Stimulated activated CD4-positive, alpha-beta T cell treated with anti-CD3 and anti-CD28 coated beads, Interleukin-4, amount 100 ng/mL, for 1 hour (primary cell): ENCODE results near the gene ZNF644.
"Not testable (repeated sequence)": the region's sequence is repeated elsewhere in the genome, so short reads cannot be mapped to it uniquely, and the experiment has no call there.

Experiments
- DNase-seq: peaks from one replicate; pipeline ENCODE4 v3.0.0-alpha.2; 2020

Gene ZNF644

GRCh38 chr1:90977522-90977921, 44.3 kb downstream of the ZNF644 start:
- DNase-seq = no peak

- no peak for DNase-seq
These were observed 47.7 kb downstream of the ZNF644 start for GRCh38 chr1:90973897-90974798.

GRCh38 chr1:90970208-90970607, 51.6 kb downstream of the ZNF644 start:
- no peak for DNase-seq

- DNase-seq = no peak
These were observed 52.6 kb downstream of the ZNF644 start for GRCh38 chr1:90969241-90969640.

- no peak for DNase-seq
These were observed 57.3 kb downstream of the ZNF644 start for GRCh38 chr1:90964444-90965035.

GRCh38 chr1:90963651-90964050, 58.2 kb downstream of the ZNF644 start:
- DNase-seq = no peak

- DNase-seq = no peak
These were observed 58.6 kb downstream of the ZNF644 start for GRCh38 chr1:90963236-90963635.

- DNase-seq = no peak
These were observed 62.3 kb downstream of the ZNF644 start for GRCh38 chr1:90959352-90960206.

GRCh38 chr1:90957497-90957896, 64.3 kb downstream of the ZNF644 start:
- no peak for DNase-seq

- DNase-seq = no peak
These were observed 66.1 kb downstream of the ZNF644 start for GRCh38 chr1:90955769-90956168.

- DNase-seq = no peak
These were observed 68.9 kb downstream of the ZNF644 start for GRCh38 chr1:90952906-90953305.

- DNase-seq = no peak
These were observed 70.8 kb downstream of the ZNF644 start for GRCh38 chr1:90951009-90951408.

- DNase-seq = no peak
These were observed 73.5 kb downstream of the ZNF644 start for GRCh38 chr1:90948301-90948700.

GRCh38 chr1:90946630-90947029, 75.2 kb downstream of the ZNF644 start:
- no peak for DNase-seq

GRCh38 chr1:90945287-90945686, 76.5 kb downstream of the ZNF644 start:
- DNase-seq = no peak

GRCh38 chr1:90943966-90944365, 77.9 kb downstream of the ZNF644 start:
- no peak for DNase-seq

GRCh38 chr1:90940746-90941145, 81.1 kb downstream of the ZNF644 start:
- no peak for DNase-seq

GRCh38 chr1:90936731-90937130, 85.1 kb downstream of the ZNF644 start:
- DNase-seq = no peak

GRCh38 chr1:90936061-90936460, 85.8 kb downstream of the ZNF644 start:
- DNase-seq = no peak

- not testable (repeated sequence) for DNase-seq
These were observed 93.6 kb downstream of the ZNF644 start for GRCh38 chr1:90928231-90928630.

GRCh38 chr1:90927674-90928073, 94.2 kb downstream of the ZNF644 start:
- not testable (repeated sequence) for DNase-seq

GRCh38 chr1:90926971-90927370, 94.9 kb downstream of the ZNF644 start:
- no peak for DNase-seq
